B cell (primary cell): Measurements from ENCODE around the gene MYH15. TPM values are rescaled to one million over a fixed set of nuclear protein-coding genes. Genes with fewer than 3 reads are reported as not detected.

Experiments used
- ATAC-seq: fragments of 200-7000 bp; cut with Tn5 transposase; one replicate; pipeline ENCODE4 v1.10.0; 2021; ENCODE audit warnings: low read depth, mild to moderate bottlenecking, moderate number of reproducible peaks, moderate library complexity
- CTCF ChIA-PET: fragments of 350-600 bp; sonication (Branson Sonifier 250); formaldehyde crosslinking; loops from one replicate; lab custom pipeline; 2021; ENCODE audit warnings: antibody characterized with exemption, inconsistent platforms; lab: Charles Lee
- POLR2A ChIA-PET: fragments of 350-600 bp; sonication (Branson Sonifier 250); formaldehyde crosslinking; loops from one replicate; lab custom pipeline; 2021; ENCODE audit warnings: antibody characterized with exemption; lab: Charles Lee
- DNase-seq: peaks from one replicate; pipeline ENCODE4 v3.0.0; 2013
- H2AFZ ChIP-seq: 2 replicates; pipeline ENCODE4 v1.6.1; 2012; ENCODE audit warnings: mild to moderate bottlenecking, low read depth, low read length; ENCODE audit not compliant: insufficient read depth, poor library complexity, severe bottlenecking
- H3K27ac ChIP-seq, 2 donors: 1 replicate in 1 of 2; 2 replicates in 1 of 2; pipeline ENCODE4 v1.5.1; 2012 to 2013; ENCODE audit warnings: low read length in 2 of 2, mild to moderate bottlenecking in 2 of 2, moderate library complexity in 1 of 2
- H3K27me3 ChIP-seq, 4 experiments: fragments of 200-600 bp in 1 of 4; sonication (generic) in 1 of 4; replicated peaks in 1 of 4; 1 replicate in 2 of 4; 2 replicates in 2 of 4; pipeline versions ENCODE4 v1.6.1 to v1.7.0; 2013 to 2016; ENCODE audit warnings: low read length in 3 of 4, mild to moderate bottlenecking in 2 of 4, mixed read lengths in 1 of 4, moderate library complexity in 1 of 4; ENCODE audit not compliant: insufficient read depth in 4 of 4, control insufficient read depth in 3 of 4; ENCODE audit errors: control extremely low read depth in 1 of 4
- H3K36me3 ChIP-seq, 2 experiments: replicated peaks in 1 of 2; 1 replicate in 1 of 2; 2 replicates in 1 of 2; pipeline versions ENCODE4 v1.6.1 to v1.7.1; 2013; ENCODE audit warnings: low read length in 1 of 2; ENCODE audit not compliant: insufficient read depth in 2 of 2, control insufficient read depth in 1 of 2; ENCODE audit errors: control extremely low read depth in 1 of 2, extremely low read depth in 1 of 2
- H3K4me1 ChIP-seq, 2 donors: fragments of 200-600 bp in 1 of 2; sonication (generic) in 1 of 2; 1 replicate in 1 of 2; 2 replicates in 1 of 2; pipeline versions ENCODE4 v1.5.1 to v1.6.1; 2013 to 2017; ENCODE audit warnings: low read length in 2 of 2; ENCODE audit not compliant: control insufficient read depth in 2 of 2, insufficient read depth in 2 of 2
- H3K4me2 ChIP-seq: replicated peaks from 2 replicates; pipeline ENCODE3; 2012; ENCODE audit warnings: mild to moderate bottlenecking, low read depth, low read length; ENCODE audit not compliant: poor library complexity, severe bottlenecking
- H3K4me3 ChIP-seq, 5 experiments: fragments of 200-600 bp in 1 of 5; sonication (generic) in 1 of 5; 1 replicate in 3 of 5; 2 replicates in 2 of 5; pipeline versions ENCODE4 v1.5.1 to v1.7.0; 2011 to 2016; ENCODE audit warnings: low read length in 4 of 5, mild to moderate bottlenecking in 4 of 5, low read depth in 2 of 5, control low read depth in 1 of 5, moderate library complexity in 1 of 5; ENCODE audit not compliant: insufficient read depth in 1 of 5; ENCODE audit errors: control extremely low read depth in 1 of 5, extremely low read depth in 1 of 5
- H3K79me2 ChIP-seq: fragments of 200-600 bp; sonication (generic); one replicate; pipeline ENCODE4 v1.6.0; 2016; ENCODE audit warnings: low read length; ENCODE audit not compliant: control insufficient read depth, insufficient read depth
- H3K9ac ChIP-seq: fragments of 200-600 bp; sonication (generic); 2 replicates; pipeline ENCODE4 v1.6.1; 2017; ENCODE audit warnings: mild to moderate bottlenecking, low read length, moderate library complexity
- H3K9me3 ChIP-seq, 3 donors: one replicate each; pipeline versions ENCODE4 v1.6.1 to v1.7.1; 2013; ENCODE audit warnings: low read length in 2 of 3; ENCODE audit not compliant: control insufficient read depth in 2 of 3, insufficient read depth in 1 of 3; ENCODE audit errors: control extremely low read depth in 1 of 3
- H4K20me1 ChIP-seq: 2 replicates; pipeline ENCODE4 v1.6.0; 2012; ENCODE audit warnings: mild to moderate bottlenecking, low read length; ENCODE audit not compliant: insufficient read depth, control insufficient read depth, poor library complexity, severe bottlenecking
- H3K27ac Mint-ChIP-seq: one replicate; pipeline ENCODE4 v1.8.0; 2021; ENCODE audit warnings: mixed read lengths
- H3K27me3 Mint-ChIP-seq: one replicate; pipeline ENCODE4 v1.8.0; 2021; ENCODE audit warnings: mixed read lengths
- H3K4me1 Mint-ChIP-seq: one replicate; pipeline ENCODE4 v1.8.0; 2021; ENCODE audit warnings: mixed read lengths
- H3K4me3 Mint-ChIP-seq: one replicate; pipeline ENCODE4 v1.8.0; 2021; ENCODE audit warnings: mixed read lengths
- H3K9me3 Mint-ChIP-seq: one replicate; pipeline ENCODE4 v1.8.0; 2022; ENCODE audit warnings: mixed read lengths; ENCODE audit not compliant: insufficient read depth
- EZH2 ChIP-seq: IDR thresholded peaks from 2 replicates; pipeline ENCODE4 v1.6.1; 2012; ENCODE audit warnings: borderline replicate concordance, low read depth, mild to moderate bottlenecking, moderate library complexity, low read length; ENCODE audit not compliant: insufficient read depth, poor library complexity, severe bottlenecking
- WGBS: methylation state at CpG from one replicate; pipeline ENCODE4 v1.1.5; 2013; ENCODE audit warnings: missing lambda C conversion rate; ENCODE audit not compliant: insufficient coverage; 5-methylcytosine and 5-hydroxymethylcytosine counted together
- intact Hi-C: fragments of 100-400 bp; cut with micrococcal nuclease; formaldehyde crosslinking; loops from one replicate; pipeline ENCODE4 v1.10.0; 2022
- polyA plus RNA-seq: library from polyadenylated mRNA; depleted of rRNA; stranded (reverse); fragments of >200 nt; gene quantifications from 2 replicates; pipeline ENCODE4 v1.2.3, GENCODE V29; 2012
- total RNA-seq, 2 donors: library from RNA; stranded (reverse); fragments of 120-200 nt in 1 of 2; gene quantifications; 1 replicate in 1 of 2; 2 replicates in 1 of 2; pipeline versions ENCODE4 v1.2.3 to v1.2.4, GENCODE V29; 2013 to 2022
- TF ChIP-seq, protein P1 (sequence below): fragments of 200-600 bp; IDR thresholded peaks from one replicate; pipeline ENCODE4 v1.8.0; 2022; ENCODE audit warnings: antibody characterized with exemption, mild to moderate bottlenecking

The MYH15 gene
- total and polyA plus RNA-seq, 2 donors (not counting 1 experiment from before 2014, with no cell fraction given) = 0.06 TPM; not detected in 1

DNA sequence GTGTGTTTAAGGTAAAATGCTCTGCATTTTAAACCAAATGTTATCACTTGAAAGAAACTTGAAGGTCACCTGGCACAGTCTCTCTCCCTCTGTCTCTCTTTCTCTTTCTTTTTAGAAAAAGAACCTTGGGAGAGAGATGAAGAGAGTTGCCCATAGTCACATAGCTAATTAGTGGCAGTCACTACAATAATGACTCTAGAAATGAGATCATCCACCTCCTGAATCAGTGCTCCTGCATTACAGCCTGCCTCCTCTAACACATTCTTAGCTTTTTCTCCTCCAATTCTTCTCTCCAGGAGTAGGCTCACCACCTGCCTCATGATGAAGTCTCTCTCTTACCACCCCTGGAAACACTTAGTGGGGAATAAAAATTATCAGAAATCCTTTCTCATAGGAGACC, 2.5 kb downstream of the MYH15 start:
- no peak overlapping the region for H3K27ac Mint-ChIP-seq
- TF ChIP-seq, protein P1, sequence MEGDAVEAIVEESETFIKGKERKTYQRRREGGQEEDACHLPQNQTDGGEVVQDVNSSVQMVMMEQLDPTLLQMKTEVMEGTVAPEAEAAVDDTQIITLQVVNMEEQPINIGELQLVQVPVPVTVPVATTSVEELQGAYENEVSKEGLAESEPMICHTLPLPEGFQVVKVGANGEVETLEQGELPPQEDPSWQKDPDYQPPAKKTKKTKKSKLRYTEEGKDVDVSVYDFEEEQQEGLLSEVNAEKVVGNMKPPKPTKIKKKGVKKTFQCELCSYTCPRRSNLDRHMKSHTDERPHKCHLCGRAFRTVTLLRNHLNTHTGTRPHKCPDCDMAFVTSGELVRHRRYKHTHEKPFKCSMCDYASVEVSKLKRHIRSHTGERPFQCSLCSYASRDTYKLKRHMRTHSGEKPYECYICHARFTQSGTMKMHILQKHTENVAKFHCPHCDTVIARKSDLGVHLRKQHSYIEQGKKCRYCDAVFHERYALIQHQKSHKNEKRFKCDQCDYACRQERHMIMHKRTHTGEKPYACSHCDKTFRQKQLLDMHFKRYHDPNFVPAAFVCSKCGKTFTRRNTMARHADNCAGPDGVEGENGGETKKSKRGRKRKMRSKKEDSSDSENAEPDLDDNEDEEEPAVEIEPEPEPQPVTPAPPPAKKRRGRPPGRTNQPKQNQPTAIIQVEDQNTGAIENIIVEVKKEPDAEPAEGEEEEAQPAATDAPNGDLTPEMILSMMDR = no peak
- TF ChIP-seq EZH2 = no peak
- DNase-seq (no peak), ATAC-seq (no peak)
- no peak overlapping the region for H3K27ac ChIP-seq
- no peaks in the 10 kb centered on the region for H3K27me3 Mint-ChIP-seq
- H3K36me3 ChIP-seq = no peaks in the 10 kb centered on the region
- H3K79me2 ChIP-seq = no peaks in the 10 kb centered on the region
- H3K4me2 ChIP-seq = no peak overlapping the region
- no peak overlapping the region for H3K4me3 ChIP-seq
- ChIA-PET POLR2A (no interaction called here), CTCF (interaction anchor here (1.6 to 2.7 kb wide), 2 partner anchors 45 to 408 kb away, joined by 3 to 7 read pairs; no protein-coding TSS in a partner anchor)
- no peaks in the 10 kb centered on the region for H3K9me3 Mint-ChIP-seq
- H4K20me1 ChIP-seq = no peaks in the 10 kb centered on the region
- H3K4me3 Mint-ChIP-seq = no peak overlapping the region
- no peaks in the 10 kb centered on the region for H3K4me1 Mint-ChIP-seq
- no peak overlapping the region for H2AFZ ChIP-seq
- H3K4me1 ChIP-seq = no peaks in the 10 kb centered on the region
- no peak overlapping the region for H3K9ac ChIP-seq
- no peaks in the 10 kb centered on the region for H3K9me3 ChIP-seq
- no peaks in the 10 kb centered on the region for H3K27me3 ChIP-seq
- intact Hi-C loops = no loop called here

DNA sequence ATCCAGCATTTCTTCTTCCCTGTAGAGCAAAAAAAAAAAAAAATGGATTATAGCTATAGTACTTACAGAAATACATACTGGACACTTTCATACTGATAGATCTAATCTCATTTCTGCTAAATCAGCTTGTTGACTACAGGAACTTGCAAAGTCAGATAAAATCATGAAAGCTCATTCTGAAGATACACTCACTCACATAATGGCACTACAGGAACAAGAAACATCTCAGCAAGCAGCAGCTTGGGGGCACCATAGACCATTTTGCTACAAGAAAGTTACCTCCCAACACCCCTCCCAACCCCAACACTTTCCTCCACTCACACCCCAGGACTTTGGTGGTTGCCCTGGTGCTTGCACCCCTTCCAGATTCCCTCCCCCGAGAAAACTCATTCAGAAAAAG, 4.6 kb downstream of the MYH15 start:
- H3K9ac ChIP-seq = no peak overlapping the region
- POLR2A ChIA-PET = interaction anchor here (0.6 to 0.7 kb wide), 2 partner anchors 24 to 93 kb away, joined by 4 to 6 read pairs; no protein-coding TSS in a partner anchor
- no peaks in the 10 kb centered on the region for H3K9me3 ChIP-seq

More for the DNA sequence above, 4.6 kb downstream of the MYH15 start:
- intact Hi-C loops = no loop called here
- H3K4me1 ChIP-seq = no peaks in the 10 kb centered on the region
- H4K20me1 ChIP-seq = no peaks in the 10 kb centered on the region
- H3K27me3 ChIP-seq = no peaks in the 10 kb centered on the region
- H3K9me3 Mint-ChIP-seq = no peaks in the 10 kb centered on the region
- TF ChIP-seq, protein P1 = no peak
- no peak for TF ChIP-seq EZH2
- no peak overlapping the region for H3K27ac ChIP-seq
- no peaks in the 10 kb centered on the region for H3K36me3 ChIP-seq
- no peak overlapping the region for H3K27ac Mint-ChIP-seq
- H2AFZ ChIP-seq = no peak overlapping the region
- CTCF ChIA-PET = interaction anchor here (0.8 to 2.7 kb wide), 4 partner anchors 10 to 996 kb away, joined by 3 to 11 read pairs (median 5); no protein-coding TSS in a partner anchor
- no peak overlapping the region for H3K4me3 Mint-ChIP-seq
- H3K4me3 ChIP-seq = no peak overlapping the region
- no CpG with 5 or more reads among the region's 1 CpG for WGBS
- no peak overlapping the region for H3K4me2 ChIP-seq
- ATAC-seq (no peak), DNase-seq (no peak)
- no peaks in the 10 kb centered on the region for H3K4me1 Mint-ChIP-seq
- H3K79me2 ChIP-seq = no peaks in the 10 kb centered on the region
- no peaks in the 10 kb centered on the region for H3K27me3 Mint-ChIP-seq
